Cardiac muscle cell (in vitro differentiated cells and primary cell): ENCODE results near the gene POFUT1. TPM values are rescaled to one million over a fixed set of nuclear protein-coding genes. Genes with fewer than 3 reads are reported as not detected.

Source experiments
- DNase-seq, 2 donors: peaks; one replicate each; pipeline versions ENCODE4 v3.0.0 to v3.0.0-alpha.2; 2010 to 2017; ENCODE audit warnings: low read depth in 1 of 2, low spot score in 1 of 2
- H3K27ac ChIP-seq: fragments of 200-600 bp; sonication (generic); 2 replicates; pipeline ENCODE4 v1.5.1; 2016
- H3K27me3 ChIP-seq: fragments of 200-600 bp; sonication (generic); 2 replicates; pipeline ENCODE4 v1.6.0; 2016; ENCODE audit warnings: control low read depth
- H3K36me3 ChIP-seq: fragments of 200-600 bp; sonication (generic); 2 replicates; pipeline ENCODE4 v1.5.1; 2016; ENCODE audit warnings: control low read depth
- H3K4me1 ChIP-seq: fragments of 200-600 bp; sonication (generic); 2 replicates; pipeline ENCODE4 v1.8.1; 2017; ENCODE audit warnings: low read depth, mild to moderate bottlenecking, mixed run types
- H3K4me3 ChIP-seq: fragments of 200-600 bp; sonication (generic); 2 replicates; pipeline ENCODE4 v1.5.1; 2016; ENCODE audit warnings: mild to moderate bottlenecking
- H3K9me3 ChIP-seq: fragments of 200-600 bp; sonication (generic); 2 replicates; pipeline ENCODE4 v1.5.1; 2017; ENCODE audit warnings: low read depth, mild to moderate bottlenecking, control low read depth
- polyA plus RNA-seq: library from polyadenylated mRNA; unstranded; fragments of >200 nt; fragmentation: Nextera tagmentation; extraction: Ambion mirVana; gene quantifications from 2 replicates; pipeline ENCODE4 v1.2.1, GENCODE V29; 2016
- total RNA-seq: library from RNA; depleted of rRNA; stranded (reverse); fragments of >200 nt; gene quantifications from 2 replicates; pipeline ENCODE4 v1.2.3, GENCODE V29; 2016
- TF ChIP-seq, protein P1 (sequence below): IDR thresholded peaks from 2 replicates; pipeline ENCODE4 v1.5.1; 2012; ENCODE audit warnings: low read depth, mild to moderate bottlenecking, low read length

POFUT1 gene
- total and polyA plus RNA-seq, 2 experiments from 2014 or later, result 25.1 to 31.4 TPM

DNA sequence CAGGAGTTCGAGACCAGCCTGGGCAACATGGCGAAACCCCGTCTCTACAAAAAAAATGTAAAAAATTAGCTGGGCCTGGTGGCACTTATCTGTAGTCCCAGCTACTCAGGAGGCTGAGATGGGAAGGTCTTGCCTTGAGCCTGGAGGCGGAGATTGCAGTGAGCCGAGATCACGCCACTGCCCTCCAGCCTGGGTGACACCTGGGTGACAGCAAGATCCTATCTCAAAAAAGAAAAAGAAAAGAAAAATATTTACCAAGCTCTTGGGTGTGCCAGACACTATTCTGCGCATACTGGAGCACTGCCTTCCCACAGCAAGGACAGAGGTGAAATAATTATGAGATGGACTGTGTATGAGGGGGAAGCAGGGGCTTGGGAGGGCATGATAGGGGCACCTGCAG is 19.6 kb downstream of the POFUT1 start:
- no peak overlapping the region for H3K27ac ChIP-seq
- no peaks in the 10 kb centered on the region for H3K27me3 ChIP-seq
- H3K9me3 ChIP-seq, result no peaks in the 10 kb centered on the region
- no peaks in the 10 kb centered on the region for H3K4me1 ChIP-seq
- no peak overlapping the region for H3K4me3 ChIP-seq
- H3K36me3 ChIP-seq, result peaks cover 26% of the 10 kb centered on the region
- TF ChIP-seq, protein P1, sequence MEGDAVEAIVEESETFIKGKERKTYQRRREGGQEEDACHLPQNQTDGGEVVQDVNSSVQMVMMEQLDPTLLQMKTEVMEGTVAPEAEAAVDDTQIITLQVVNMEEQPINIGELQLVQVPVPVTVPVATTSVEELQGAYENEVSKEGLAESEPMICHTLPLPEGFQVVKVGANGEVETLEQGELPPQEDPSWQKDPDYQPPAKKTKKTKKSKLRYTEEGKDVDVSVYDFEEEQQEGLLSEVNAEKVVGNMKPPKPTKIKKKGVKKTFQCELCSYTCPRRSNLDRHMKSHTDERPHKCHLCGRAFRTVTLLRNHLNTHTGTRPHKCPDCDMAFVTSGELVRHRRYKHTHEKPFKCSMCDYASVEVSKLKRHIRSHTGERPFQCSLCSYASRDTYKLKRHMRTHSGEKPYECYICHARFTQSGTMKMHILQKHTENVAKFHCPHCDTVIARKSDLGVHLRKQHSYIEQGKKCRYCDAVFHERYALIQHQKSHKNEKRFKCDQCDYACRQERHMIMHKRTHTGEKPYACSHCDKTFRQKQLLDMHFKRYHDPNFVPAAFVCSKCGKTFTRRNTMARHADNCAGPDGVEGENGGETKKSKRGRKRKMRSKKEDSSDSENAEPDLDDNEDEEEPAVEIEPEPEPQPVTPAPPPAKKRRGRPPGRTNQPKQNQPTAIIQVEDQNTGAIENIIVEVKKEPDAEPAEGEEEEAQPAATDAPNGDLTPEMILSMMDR, result no peak
- DNase-seq, result no peak

DNA sequence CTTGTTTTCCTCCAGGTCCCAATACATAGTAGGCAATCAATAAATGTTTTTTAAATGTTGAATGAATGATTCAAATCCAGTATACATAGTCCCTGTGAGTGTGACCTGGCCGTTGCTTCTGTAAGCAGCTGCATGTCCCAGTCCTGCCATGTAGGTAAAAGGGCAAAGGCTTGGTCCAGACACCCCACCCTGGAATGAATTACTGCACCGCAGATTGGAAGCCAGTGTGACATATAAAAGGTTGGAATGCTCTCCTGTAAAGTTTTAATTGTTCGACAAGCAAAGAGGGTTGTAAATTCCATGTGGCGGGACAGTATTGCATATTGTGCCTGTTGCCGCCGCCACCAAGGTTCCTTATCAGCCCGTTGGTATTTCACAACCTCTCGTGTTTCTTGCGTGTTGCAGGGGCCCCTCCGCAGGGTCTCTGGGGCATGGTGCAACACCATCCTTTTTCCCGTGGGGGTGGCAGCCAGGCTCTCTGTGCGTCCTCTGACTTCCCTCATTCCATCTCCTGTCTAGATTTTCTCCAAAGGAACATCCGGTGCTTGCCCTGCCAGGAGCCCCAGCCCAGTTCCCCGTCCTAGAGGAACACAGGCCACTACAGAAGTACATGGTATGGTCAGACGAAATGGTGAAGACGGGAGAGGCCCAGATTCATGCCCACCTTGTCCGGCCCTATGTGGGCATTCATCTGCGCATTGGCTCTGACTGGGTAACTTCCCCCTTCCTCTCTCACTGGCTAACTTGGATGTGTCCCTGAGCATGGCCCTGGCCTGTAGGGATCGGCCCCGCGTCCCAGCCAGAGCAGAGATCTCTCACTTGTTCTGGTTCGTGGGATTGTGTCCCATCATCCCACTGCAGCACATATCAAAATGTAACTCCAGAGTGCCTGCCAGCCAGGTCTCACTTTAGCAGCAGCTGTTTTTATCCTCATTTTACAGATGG is 20.3 kb downstream of the POFUT1 start:
- H3K36me3 ChIP-seq, result peaks cover 27% of the 10 kb centered on the region
- TF ChIP-seq, protein P1, result no peak
- peak in 1 of 2 donors; percentile 80 for DNase-seq
- H3K4me3 ChIP-seq, result no peak overlapping the region
- no peaks in the 10 kb centered on the region for H3K27me3 ChIP-seq
- H3K4me1 ChIP-seq, result no peaks in the 10 kb centered on the region
- no peaks in the 10 kb centered on the region for H3K9me3 ChIP-seq
- H3K27ac ChIP-seq, result no peak overlapping the region

DNA sequence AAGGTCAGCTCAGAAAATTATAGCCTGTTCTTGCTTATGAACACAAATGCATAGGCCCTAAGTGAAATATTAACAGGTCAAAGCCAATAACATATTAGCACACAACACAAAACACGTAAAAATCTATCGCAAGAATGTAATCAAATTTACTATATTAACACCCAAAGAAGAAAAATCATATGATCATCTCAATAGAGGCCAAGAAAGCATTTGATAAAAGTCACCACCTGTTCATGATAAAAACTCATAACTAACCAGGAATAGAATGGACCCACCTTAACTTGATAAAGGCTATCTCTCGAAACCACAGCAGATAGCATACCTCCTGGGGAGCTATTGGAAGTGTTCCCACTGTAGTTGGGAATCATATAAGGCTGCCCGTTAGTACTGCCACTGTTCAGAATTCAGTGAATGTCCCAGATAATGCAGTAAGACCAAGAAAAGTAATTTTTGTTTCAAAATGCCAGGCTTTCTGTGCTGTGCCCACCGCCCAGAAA is 21.6 kb downstream of the POFUT1 start:
- H3K36me3 ChIP-seq, result peaks cover 27% of the 10 kb centered on the region
- H3K27ac ChIP-seq, result no peak overlapping the region
- no peaks in the 10 kb centered on the region for H3K4me1 ChIP-seq
- H3K27me3 ChIP-seq, result no peaks in the 10 kb centered on the region
- no peaks in the 10 kb centered on the region for H3K9me3 ChIP-seq
- no peak overlapping the region for H3K4me3 ChIP-seq
- no peak for DNase-seq
- TF ChIP-seq, protein P1, result no peak

DNA sequence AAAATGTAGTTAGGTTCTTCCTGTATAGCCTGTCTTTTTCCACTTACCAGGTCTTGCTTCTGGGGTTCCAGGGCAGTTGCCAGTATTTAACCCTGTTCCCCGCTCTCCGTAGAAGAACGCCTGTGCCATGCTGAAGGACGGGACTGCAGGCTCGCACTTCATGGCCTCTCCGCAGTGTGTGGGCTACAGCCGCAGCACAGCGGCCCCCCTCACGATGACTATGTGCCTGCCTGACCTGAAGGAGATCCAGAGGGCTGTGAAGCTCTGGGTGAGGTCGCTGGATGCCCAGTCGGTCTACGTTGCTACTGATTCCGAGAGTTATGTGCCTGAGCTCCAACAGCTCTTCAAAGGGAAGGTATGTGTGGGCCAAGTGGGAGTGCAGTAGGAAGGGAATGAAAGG is 23.0 kb downstream of the POFUT1 start:
- TF ChIP-seq, protein P1, result no peak
- no peaks in the 10 kb centered on the region for H3K4me1 ChIP-seq
- H3K27me3 ChIP-seq, result no peaks in the 10 kb centered on the region
- H3K4me3 ChIP-seq, result no peak overlapping the region
- H3K27ac ChIP-seq, result no peak overlapping the region
- H3K9me3 ChIP-seq, result no peaks in the 10 kb centered on the region
- H3K36me3 ChIP-seq, result peaks cover 27% of the 10 kb centered on the region
- no peak for DNase-seq

DNA sequence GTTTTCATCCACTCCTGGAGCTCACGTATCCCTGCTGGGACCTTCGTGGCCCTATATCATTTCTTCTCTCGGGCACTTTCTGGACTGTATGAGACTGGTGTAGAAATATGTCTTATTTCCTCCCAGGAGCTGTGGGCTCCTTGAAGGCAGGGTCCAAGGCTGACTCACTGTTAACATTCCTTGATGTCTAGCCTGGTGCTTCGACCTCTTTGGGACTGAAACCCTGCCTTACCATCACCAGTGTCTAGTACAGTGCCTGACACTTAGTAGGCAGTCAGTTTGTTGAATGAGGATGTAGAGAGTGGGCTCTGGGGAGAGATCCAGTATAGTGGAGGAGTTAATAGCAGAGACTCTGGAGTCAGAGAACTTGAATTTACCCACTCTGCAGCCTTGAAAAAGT is 23.6 kb downstream of the POFUT1 start:
- no peak overlapping the region for H3K27ac ChIP-seq
- peaks cover 27% of the 10 kb centered on the region for H3K36me3 ChIP-seq

More for the DNA sequence above, 23.6 kb downstream of the POFUT1 start:
- Histone ChIP-seq H3K4me3 (no peak overlapping the region), H3K9me3 (no peaks in the 10 kb centered on the region), H3K27me3 (no peaks in the 10 kb centered on the region), H3K4me1 (no peaks in the 10 kb centered on the region)
- no peak for DNase-seq
- TF ChIP-seq, protein P1, result no peak
